ENCODE measurements around the gene ZKSCAN5. TPM values are rescaled to one million over a fixed set of nuclear protein-coding genes. Genes with fewer than 3 reads are reported as not detected.

The ZKSCAN5 gene
- total RNA-seq = 20.4 TPM

- DNase-seq (ENCODE audit: low spot score in 2 of 2) = peak; percentile 85 to 93
- FAIRE-seq = no peak
Measured at GRCh38 chr7:99504603-99505323, at the start of gene ZKSCAN5. Gene ZKSCAN5 (plus strand): TSS chr7:99504662. CDS start chr7:99506045, 1,383 bp downstream.

GRCh38 chr7:99455874-99456273 lies 48.6 kb upstream of the ZKSCAN5 start:
- no peak for DNase-seq (ENCODE audit: low spot score in 2 of 2)
- FAIRE-seq = no peak

GRCh38 chr7:99456288-99456687 lies 48.2 kb upstream of the ZKSCAN5 start:
- FAIRE-seq (no peak), DNase-seq (ENCODE audit: low spot score in 2 of 2) (no peak)

GRCh38 chr7:99457050-99457649 lies 47.3 kb upstream of the ZKSCAN5 start:
- FAIRE-seq (no peak), DNase-seq (ENCODE audit: low spot score in 2 of 2) (no peak)

- DNase-seq (ENCODE audit: low spot score in 2 of 2) (no peak), FAIRE-seq (no peak)
Measured at GRCh38 chr7:99457650-99458493, 46.6 kb upstream of the ZKSCAN5 start.

GRCh38 chr7:99459087-99459486 lies 45.4 kb upstream of the ZKSCAN5 start:
- FAIRE-seq (no peak), DNase-seq (ENCODE audit: low spot score in 2 of 2) (no peak)

GRCh38 chr7:99460651-99461050 lies 43.8 kb upstream of the ZKSCAN5 start:
- DNase-seq (ENCODE audit: low spot score in 2 of 2) (no peak), FAIRE-seq (no peak)

- DNase-seq (ENCODE audit: low spot score in 2 of 2) (no peak), FAIRE-seq (no peak)
Measured at GRCh38 chr7:99461221-99461620, 43.2 kb upstream of the ZKSCAN5 start.

GRCh38 chr7:99465421-99465768 lies 39.1 kb upstream of the ZKSCAN5 start:
- DNase-seq (ENCODE audit: low spot score in 2 of 2) (no peak), FAIRE-seq (no peak)

GRCh38 chr7:99468336-99468918 lies 36.0 kb upstream of the ZKSCAN5 start:
- no peak for FAIRE-seq
- DNase-seq (ENCODE audit: low spot score in 2 of 2) = no peak

GRCh38 chr7:99469381-99470065 lies 34.9 kb upstream of the ZKSCAN5 start:
- FAIRE-seq (no peak), DNase-seq (ENCODE audit: low spot score in 2 of 2) (no peak)

GRCh38 chr7:99472561-99473314 lies 31.7 kb upstream of the ZKSCAN5 start, which contains the start of gene ZNF789:
Gene ZNF789 (plus strand): TSS chr7:99472890. CDS start chr7:99476457, 3,567 bp downstream.
- FAIRE-seq (peak; percentile 85), DNase-seq (ENCODE audit: low spot score in 2 of 2) (peak; percentile 99)

- peak in 1 of 2 donors; percentile 58 for DNase-seq (ENCODE audit: low spot score in 2 of 2)
- no peak for FAIRE-seq
Measured at GRCh38 chr7:99473315-99473596, 31.2 kb upstream of the ZKSCAN5 start.

GRCh38 chr7:99476107-99476506 lies 28.4 kb upstream of the ZKSCAN5 start:
- FAIRE-seq (no peak), DNase-seq (ENCODE audit: low spot score in 2 of 2) (no peak)

- DNase-seq (ENCODE audit: low spot score in 2 of 2) = no peak
- no peak for FAIRE-seq
Measured at GRCh38 chr7:99478464-99479440, 25.7 kb upstream of the ZKSCAN5 start.

- FAIRE-seq = no peak
Measured at GRCh38 chr7:99485094-99485493, 19.4 kb upstream of the ZKSCAN5 start.

GRCh38 chr7:99489235-99489634 lies 15.2 kb upstream of the ZKSCAN5 start:
- FAIRE-seq (no peak), DNase-seq (ENCODE audit: low spot score in 2 of 2) (no peak)

More at GRCh38 chr7:99485094-99485493, 19.4 kb upstream of the ZKSCAN5 start:
- no peak for DNase-seq (ENCODE audit: low spot score in 2 of 2)

- no peak for DNase-seq (ENCODE audit: low spot score in 2 of 2)
- no peak for FAIRE-seq
Measured at GRCh38 chr7:99490878-99491277, 13.6 kb upstream of the ZKSCAN5 start.

- DNase-seq (ENCODE audit: low spot score in 2 of 2) (no peak), FAIRE-seq (no peak)
Measured at GRCh38 chr7:99493823-99494222, 10.6 kb upstream of the ZKSCAN5 start.

Data from frontal cortex (tissue), 4 donors.